Gastrocnemius medialis (tissue), 4 donors: ENCODE data around the gene CFHR1. TPM values are rescaled to one million over a fixed set of nuclear protein-coding genes. Genes with fewer than 3 reads are reported as not detected.
"Not testable (repeated sequence)": the region's sequence is repeated elsewhere in the genome, so short reads cannot be mapped to it uniquely, and the experiment has no call there.

Source experiments
- ATAC-seq, 2 donors: fragments of 150-250 bp; one replicate each; pipeline ENCODE4 v1.9.1; 2016
- DNase-seq, 2 donors: peaks; one replicate each; pipeline ENCODE4 v3.0.0-alpha.2; 2019
- H3K27ac ChIP-seq, 4 donors: fragments of 200-600 bp; sonication (generic); 1 replicate in 1 of 4; 2 replicates in 3 of 4; pipeline ENCODE4 v1.5.1; 2016 to 2018; ENCODE audit warnings: mild to moderate bottlenecking in 2 of 4, moderate library complexity in 1 of 4
- H3K27me3 ChIP-seq, 3 donors: fragments of 200-600 bp; sonication (generic) in 2 of 3; 1 replicate in 1 of 3; 2 replicates in 2 of 3; pipeline versions ENCODE4 v1.5.1 to v1.6.0; 2016 to 2019; ENCODE audit warnings: mild to moderate bottlenecking in 1 of 3, moderate library complexity in 1 of 3
- H3K36me3 ChIP-seq, 2 donors: fragments of 200-600 bp; sonication (generic) in 1 of 2; one replicate each; pipeline ENCODE4 v1.5.1; 2017 to 2018
- H3K4me1 ChIP-seq, 2 donors: fragments of 200-600 bp; sonication (generic) in 1 of 2; one replicate each; pipeline ENCODE4 v1.5.1; 2016 to 2017; ENCODE audit warnings: mild to moderate bottlenecking in 2 of 2
- H3K4me3 ChIP-seq, 4 donors: fragments of 200-600 bp; sonication (generic) in 3 of 4; 1 replicate in 1 of 4; 2 replicates in 3 of 4; pipeline ENCODE4 v1.5.1; 2016 to 2019; ENCODE audit warnings: mild to moderate bottlenecking in 2 of 4
- H3K9me3 ChIP-seq, 3 donors: fragments of 200-600 bp; sonication (generic) in 2 of 3; 1 replicate in 1 of 3; 2 replicates in 2 of 3; pipeline ENCODE4 v1.5.1; 2016 to 2019
- POLR2A ChIP-seq, 2 donors: fragments of 450-650 bp; IDR thresholded peaks; one replicate each; pipeline ENCODE4 v1.6.1; 2017; ENCODE audit warnings: antibody characterized with exemption in 2 of 2, mild to moderate bottlenecking in 2 of 2, moderate library complexity in 2 of 2
- in situ Hi-C, 4 donors: fragments of 200-750 bp; cut with MboI; loops; one replicate each; pipeline versions ENCODE4 v1.15.0 to v1.8.0; 2017; ENCODE audit warnings: low sequenced_read_pairs in 4 of 4
- intact Hi-C: fragments of 100-400 bp; cut with DNase I; formaldehyde crosslinking; loops from one replicate; pipeline ENCODE4 v1.15.1; 2023; ENCODE audit warnings: low total_unique reads
- total RNA-seq, 4 donors: library from RNA; depleted of rRNA; stranded (reverse); fragments of >200 nt; gene quantifications; one replicate each; pipeline versions ENCODE4 v1.1.0 to v1.2.3, GENCODE V29; 2016
- TF ChIP-seq, protein P1 (sequence below), 5 experiments: fragments of 450-650 bp in 3 of 5; fragments of 200-600 bp in 2 of 5; sonication (generic) in 2 of 5; IDR thresholded peaks in 4 of 5; conservative IDR thresholded peaks in 1 of 5; 1 replicate in 4 of 5; 2 replicates in 1 of 5; pipeline ENCODE4 v1.5.1; 2016 to 2019; ENCODE audit warnings: antibody characterized with exemption in 5 of 5, mild to moderate bottlenecking in 3 of 5, moderate library complexity in 3 of 5

CFHR1 gene
- total RNA-seq, 4 donors from 2014 or later = 0.52 to 1.6 TPM; not detected in 2

DNA sequence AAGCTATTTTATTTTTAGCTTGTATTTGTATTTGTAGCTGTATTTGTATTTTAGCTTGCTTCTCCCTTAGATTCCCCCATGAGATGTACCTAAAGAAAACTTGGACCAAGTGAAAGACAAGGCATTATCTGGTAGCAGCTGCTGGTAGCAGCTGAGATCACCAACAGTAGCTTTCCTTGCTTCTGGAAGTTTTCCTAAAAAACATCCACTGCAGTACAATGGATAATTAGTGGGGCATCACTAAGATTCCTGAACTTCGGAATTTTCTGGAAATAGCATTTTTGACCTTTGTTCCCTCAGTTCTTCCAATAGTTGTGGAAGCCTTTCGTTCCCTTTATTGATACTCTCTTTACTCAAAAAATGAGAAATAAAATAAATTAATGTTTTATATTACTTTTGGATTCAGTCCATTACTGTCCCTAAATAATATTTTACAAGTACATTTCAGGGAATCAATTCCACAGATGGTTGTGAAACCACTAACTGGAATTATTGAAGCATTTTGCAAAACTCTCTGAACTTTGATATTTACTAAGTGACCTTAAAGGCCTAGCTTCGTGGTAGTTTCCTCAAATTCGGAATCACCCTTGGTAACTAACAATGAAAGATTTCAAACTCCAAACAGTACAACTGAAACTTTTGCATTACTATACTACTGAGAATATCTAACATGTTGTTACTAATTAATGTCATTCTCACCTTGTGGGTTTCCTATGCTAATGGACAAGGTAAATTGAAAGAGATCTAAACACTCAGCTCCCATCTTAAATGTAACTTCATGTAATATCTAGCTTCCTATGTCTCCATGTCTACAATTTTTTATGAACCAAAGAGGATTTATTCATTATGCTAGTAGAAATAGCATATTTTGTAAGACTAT, 30.3 kb downstream of the CFHR1 start:
- in situ Hi-C loops, DNase-seq, intact Hi-C loops, H3K27me3 ChIP-seq, ATAC-seq, H3K4me3 ChIP-seq, H3K4me1 ChIP-seq, H3K9me3 ChIP-seq, H3K27ac ChIP-seq, H3K36me3 ChIP-seq: not testable (repeated sequence)

DNA sequence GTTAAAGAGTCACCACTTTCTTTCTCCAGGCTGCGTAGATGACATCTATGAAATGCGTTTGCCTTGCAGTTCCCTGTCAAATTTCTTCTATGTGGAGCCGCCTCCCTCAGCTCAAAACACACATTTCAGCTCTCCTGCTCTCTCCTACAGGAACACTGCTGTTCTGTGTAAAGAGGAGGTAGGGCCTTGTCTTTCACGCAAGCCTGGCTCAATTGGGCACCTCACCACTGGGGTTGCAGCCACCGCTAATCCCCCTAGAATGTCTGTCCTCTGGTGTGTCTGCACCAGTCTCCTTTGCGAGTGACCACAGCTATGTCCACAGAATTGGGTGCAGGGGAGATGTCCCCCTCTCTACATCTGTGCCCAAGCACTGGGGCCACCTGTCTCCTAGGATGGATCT, 36.5 kb downstream of the CFHR1 start:
- DNase-seq (no peak), ATAC-seq (no peak)
- TF ChIP-seq, protein P1, sequence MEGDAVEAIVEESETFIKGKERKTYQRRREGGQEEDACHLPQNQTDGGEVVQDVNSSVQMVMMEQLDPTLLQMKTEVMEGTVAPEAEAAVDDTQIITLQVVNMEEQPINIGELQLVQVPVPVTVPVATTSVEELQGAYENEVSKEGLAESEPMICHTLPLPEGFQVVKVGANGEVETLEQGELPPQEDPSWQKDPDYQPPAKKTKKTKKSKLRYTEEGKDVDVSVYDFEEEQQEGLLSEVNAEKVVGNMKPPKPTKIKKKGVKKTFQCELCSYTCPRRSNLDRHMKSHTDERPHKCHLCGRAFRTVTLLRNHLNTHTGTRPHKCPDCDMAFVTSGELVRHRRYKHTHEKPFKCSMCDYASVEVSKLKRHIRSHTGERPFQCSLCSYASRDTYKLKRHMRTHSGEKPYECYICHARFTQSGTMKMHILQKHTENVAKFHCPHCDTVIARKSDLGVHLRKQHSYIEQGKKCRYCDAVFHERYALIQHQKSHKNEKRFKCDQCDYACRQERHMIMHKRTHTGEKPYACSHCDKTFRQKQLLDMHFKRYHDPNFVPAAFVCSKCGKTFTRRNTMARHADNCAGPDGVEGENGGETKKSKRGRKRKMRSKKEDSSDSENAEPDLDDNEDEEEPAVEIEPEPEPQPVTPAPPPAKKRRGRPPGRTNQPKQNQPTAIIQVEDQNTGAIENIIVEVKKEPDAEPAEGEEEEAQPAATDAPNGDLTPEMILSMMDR (IDR thresholded peaks at IDR 0.05 in 4 of 5, conservative IDR thresholded peaks at IDR 0.05 in 1 of 5) = no peak
- TF ChIP-seq POLR2A (IDR thresholded peaks at IDR 0.05) = no peak
- intact Hi-C loops = no loop called here
- H3K36me3 ChIP-seq = no peaks in the 10 kb centered on the region
- H3K9me3 ChIP-seq = no peaks in the 10 kb centered on the region
- H3K4me3 ChIP-seq = no peak overlapping the region
- in situ Hi-C loops = no loop called here
- H3K27me3 ChIP-seq = no peaks in the 10 kb centered on the region
- no peak overlapping the region for H3K27ac ChIP-seq
- H3K4me1 ChIP-seq = no peaks in the 10 kb centered on the region

DNA sequence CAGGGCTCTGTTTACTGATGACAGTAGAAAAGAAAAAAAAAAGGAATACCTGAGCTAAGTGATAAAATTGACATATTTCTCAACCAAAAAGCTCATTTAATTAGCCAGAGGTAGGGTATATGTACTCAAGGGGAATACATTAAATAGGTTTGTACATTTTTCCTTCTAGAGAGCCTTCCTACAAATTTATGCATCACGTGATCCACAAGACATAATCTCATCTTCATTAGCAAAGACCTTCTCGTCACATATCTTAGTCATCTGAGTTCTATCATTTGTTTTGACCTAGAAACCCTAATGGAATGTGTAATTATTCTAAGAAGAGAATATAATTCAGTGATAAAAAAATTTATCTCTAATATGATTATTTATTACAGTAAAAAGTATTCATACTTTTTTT, 37.7 kb downstream of the CFHR1 start:
- H3K4me1 ChIP-seq = no peaks in the 10 kb centered on the region
- no peak for DNase-seq
- intact Hi-C loops = no loop called here
- TF ChIP-seq, protein P1 (IDR thresholded peaks at IDR 0.05 in 4 of 5, conservative IDR thresholded peaks at IDR 0.05 in 1 of 5) = no peak
- TF ChIP-seq POLR2A (IDR thresholded peaks at IDR 0.05) = no peak
- no peak overlapping the region for H3K27ac ChIP-seq
- H3K4me3 ChIP-seq = no peak overlapping the region
- no peak for ATAC-seq
- no peaks in the 10 kb centered on the region for H3K36me3 ChIP-seq
- H3K9me3 ChIP-seq = no peaks in the 10 kb centered on the region
- H3K27me3 ChIP-seq = no peaks in the 10 kb centered on the region
- in situ Hi-C loops = no loop called here

DNA sequence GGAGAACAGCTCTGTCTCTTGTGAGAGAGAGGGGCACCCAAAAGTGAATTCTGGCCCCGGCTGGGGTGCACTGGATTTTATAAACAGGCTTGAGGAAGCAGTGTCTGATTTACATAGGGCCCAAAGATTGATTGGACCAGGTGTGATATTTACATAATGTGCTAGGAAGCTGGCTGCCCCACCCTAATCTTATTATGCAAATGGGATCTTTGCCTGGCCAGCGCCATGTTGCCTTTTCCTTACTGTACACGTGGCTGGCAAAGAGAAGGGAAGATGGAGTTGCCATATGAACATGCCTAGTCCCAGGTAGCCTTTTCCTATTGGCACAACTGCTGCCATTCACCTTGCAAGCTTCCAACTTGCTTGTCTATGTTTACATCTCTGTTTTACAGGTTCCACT, 39.3 kb downstream of the CFHR1 start:
- no peaks in the 10 kb centered on the region for H3K9me3 ChIP-seq
- H3K27ac ChIP-seq = no peak overlapping the region
- no peaks in the 10 kb centered on the region for H3K4me1 ChIP-seq
- intact Hi-C loops = no loop called here
- no peak for ATAC-seq
- no peak overlapping the region for H3K4me3 ChIP-seq
- in situ Hi-C loops = no loop called here
- H3K36me3 ChIP-seq = no peaks in the 10 kb centered on the region
- H3K27me3 ChIP-seq = no peaks in the 10 kb centered on the region
- DNase-seq = no peak
- no peak for TF ChIP-seq POLR2A (IDR thresholded peaks at IDR 0.05)
- TF ChIP-seq, protein P1 (IDR thresholded peaks at IDR 0.05 in 4 of 5, conservative IDR thresholded peaks at IDR 0.05 in 1 of 5) = no peak

DNA sequence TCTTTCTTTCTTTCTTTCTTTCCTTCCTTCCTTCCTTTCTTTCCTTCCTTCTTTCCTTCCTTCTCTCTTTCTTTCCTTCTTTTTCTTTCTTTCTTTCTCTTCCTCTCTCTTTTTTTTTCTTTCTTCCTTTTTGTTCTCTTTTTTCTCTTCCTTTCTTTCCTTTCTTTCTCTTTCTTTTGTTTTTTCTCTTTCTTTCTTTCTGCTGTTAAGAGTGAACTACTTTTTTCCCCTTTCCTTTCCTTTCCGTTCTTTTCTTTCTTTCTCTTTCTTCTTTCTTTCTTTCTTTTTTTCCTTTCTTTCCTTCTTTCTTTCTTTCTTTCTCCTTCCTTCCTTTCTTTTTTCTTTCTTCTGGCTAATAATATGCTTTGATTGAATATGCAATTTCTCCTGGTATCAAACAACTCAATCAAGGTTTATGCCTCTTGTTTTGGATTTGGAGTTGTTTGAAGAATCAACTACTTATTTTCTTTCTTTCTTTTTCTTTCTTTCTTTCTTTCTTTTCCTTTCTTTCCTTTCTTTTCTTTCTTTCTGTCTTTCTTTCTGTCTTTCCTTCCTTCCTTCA, 40.9 kb downstream of the CFHR1 start:
- H3K27ac ChIP-seq = no peak overlapping the region
- H3K36me3 ChIP-seq = no peaks in the 10 kb centered on the region
- no peak for DNase-seq
- TF ChIP-seq POLR2A (IDR thresholded peaks at IDR 0.05) = no peak
- TF ChIP-seq, protein P1 (IDR thresholded peaks at IDR 0.05 in 4 of 5, conservative IDR thresholded peaks at IDR 0.05 in 1 of 5) = no peak
- in situ Hi-C loops = no loop called here
- no peak for ATAC-seq
- no peak overlapping the region for H3K4me3 ChIP-seq
- H3K9me3 ChIP-seq = no peaks in the 10 kb centered on the region
- no peaks in the 10 kb centered on the region for H3K4me1 ChIP-seq
- H3K27me3 ChIP-seq = no peaks in the 10 kb centered on the region
- intact Hi-C loops = no loop called here
